Neuronal stem cell (in vitro differentiated cells): ENCODE results near the gene KIF12.

Experiments used
- DNase-seq: peaks from one replicate; pipeline ENCODE4 v3.0.0-alpha.2; 2013; ENCODE audit warnings: low spot score
- H2AFZ ChIP-seq: one replicate; pipeline ENCODE4 v1.6.1; 2013; ENCODE audit warnings: mild to moderate bottlenecking, low read length, inconsistent platforms
- H2AK5ac ChIP-seq: 2 replicates; pipeline ENCODE4 v1.6.1; 2013; ENCODE audit warnings: low read depth, mild to moderate bottlenecking, inconsistent platforms, low read length, moderate library complexity, mixed read lengths
- H2BK120ac ChIP-seq: 2 replicates; pipeline ENCODE4 v1.6.1; 2013; ENCODE audit warnings: low read depth, mild to moderate bottlenecking, inconsistent platforms, low read length, moderate library complexity, mixed read lengths
- H2BK12ac ChIP-seq: one replicate; pipeline ENCODE4 v1.6.1; 2013; ENCODE audit warnings: low read length, inconsistent platforms
- H2BK15ac ChIP-seq: 2 replicates; pipeline ENCODE4 v1.6.1; 2013; ENCODE audit warnings: mild to moderate bottlenecking, low read length, inconsistent platforms, mixed read lengths
- H2BK5ac ChIP-seq: one replicate; pipeline ENCODE4 v1.6.1; 2013; ENCODE audit warnings: inconsistent platforms, mild to moderate bottlenecking, low read length, moderate library complexity
- H3K14ac ChIP-seq: one replicate; pipeline ENCODE4 v1.6.1; 2013; ENCODE audit warnings: low read length, inconsistent platforms
- H3K18ac ChIP-seq: 2 replicates; pipeline ENCODE4 v1.6.1; 2013; ENCODE audit warnings: low read length, inconsistent platforms
- H3K23ac ChIP-seq: 2 replicates; pipeline ENCODE4 v1.6.1; 2013; ENCODE audit warnings: low read depth, mild to moderate bottlenecking, mixed read lengths, low read length, inconsistent platforms; ENCODE audit not compliant: poor library complexity
- H3K27ac ChIP-seq: replicated peaks from 3 replicates; pipeline ENCODE4 v1.5.1; 2013; ENCODE audit warnings: low read length, inconsistent platforms
- H3K27me3 ChIP-seq, 3 experiments: 2 replicates each; pipeline ENCODE4 v1.6.1; 2013; ENCODE audit warnings: low read length in 3 of 3, mild to moderate bottlenecking in 2 of 3, inconsistent platforms in 1 of 3, low read depth in 1 of 3, mixed read lengths in 1 of 3, moderate library complexity in 1 of 3; ENCODE audit not compliant: control insufficient read depth in 3 of 3, insufficient read depth in 3 of 3
- H3K36me3 ChIP-seq, 2 donors: replicated peaks in 1 of 2; 2 replicates each; pipeline ENCODE4 v1.6.1; 2013; ENCODE audit warnings: low read length in 2 of 2; ENCODE audit not compliant: control insufficient read depth in 2 of 2, insufficient read depth in 2 of 2
- H3K4ac ChIP-seq: 2 replicates; pipeline ENCODE4 v1.6.1; 2013; ENCODE audit warnings: inconsistent platforms, mild to moderate bottlenecking, low read length, moderate library complexity
- H3K4me1 ChIP-seq, 2 donors: 1 replicate in 1 of 2; 2 replicates in 1 of 2; pipeline ENCODE4 v1.6.1; 2013; ENCODE audit warnings: low read length in 2 of 2, low read depth in 1 of 2; ENCODE audit not compliant: control insufficient read depth in 2 of 2, insufficient read depth in 1 of 2
- H3K4me2 ChIP-seq: one replicate; pipeline ENCODE4 v1.6.1; 2013; ENCODE audit warnings: mild to moderate bottlenecking, low read length, inconsistent platforms; ENCODE audit not compliant: insufficient read depth, poor library complexity, severe bottlenecking
- H3K4me3 ChIP-seq, 2 donors: 2 replicates each; pipeline ENCODE4 v1.5.1; 2013; ENCODE audit warnings: low read length in 2 of 2, mild to moderate bottlenecking in 2 of 2, inconsistent platforms in 1 of 2, moderate library complexity in 1 of 2
- H3K79me1 ChIP-seq: one replicate; pipeline ENCODE4 v1.6.1; 2013; ENCODE audit warnings: low read depth, mild to moderate bottlenecking, inconsistent platforms, low read length, moderate library complexity
- H3K9ac ChIP-seq: one replicate; pipeline ENCODE4 v1.6.1; 2013; ENCODE audit warnings: mild to moderate bottlenecking, low read depth, low read length, inconsistent platforms; ENCODE audit not compliant: poor library complexity
- H3K9me3 ChIP-seq, 2 donors: replicated peaks in 1 of 2; 2 replicates each; pipeline versions ENCODE3 to v1.6.1; 2013; ENCODE audit warnings: low read length in 2 of 2, mild to moderate bottlenecking in 2 of 2, inconsistent platforms in 1 of 2, low read depth in 1 of 2, mixed read lengths in 1 of 2, moderate library complexity in 1 of 2; ENCODE audit not compliant: control insufficient read depth in 2 of 2, insufficient read depth in 1 of 2
- H4K8ac ChIP-seq: one replicate; pipeline ENCODE4 v1.6.1; 2013; ENCODE audit warnings: low read depth, mild to moderate bottlenecking, inconsistent platforms, low read length, moderate library complexity
- H4K91ac ChIP-seq: one replicate; pipeline ENCODE4 v1.6.1; 2013; ENCODE audit warnings: low read length, low read depth, mild to moderate bottlenecking, inconsistent platforms; ENCODE audit not compliant: poor library complexity
- WGBS, 2 donors: extraction: QIAGEN DNeasy Blood & Tissue Kit; methylation state at CpG; one replicate each; pipeline ENCODE4 v1.1.7; 2013; ENCODE audit warnings: missing lambda C conversion rate in 2 of 2, mixed read lengths in 1 of 2; ENCODE audit not compliant: insufficient read length in 2 of 2, insufficient replicate concordance in 1 of 2; ENCODE audit errors: extremely low coverage in 2 of 2; 5-methylcytosine and 5-hydroxymethylcytosine counted together

Gene KIF12

GRCh38 chr9:114089206-114089840 lies 9.8 kb downstream of the KIF12 start:
- Histone ChIP-seq H3K14ac (peak overlapping the region; percentile 91), H3K18ac (peak overlapping the region; percentile 15), H2BK15ac (no peak overlapping the region), H2BK12ac (no peak overlapping the region), H2BK120ac (peak overlapping the region; percentile 21), H3K9ac (no peak overlapping the region), H3K4me1 (no peaks in the 10 kb centered on the region), H2AFZ (no peak overlapping the region), H3K4me2 (no peak overlapping the region), H3K4ac (no peak overlapping the region), H3K27me3 (peaks cover 0 to 41% (median 0%) of the 10 kb centered on the region in 3 experiments), H4K91ac (no peak overlapping the region), H3K9me3 (no peaks in the 10 kb centered on the region), H3K27ac (no peak overlapping the region), H2BK5ac (peak overlapping the region; percentile 19), H2AK5ac (peak overlapping the region; percentile 51), H3K23ac (no peak overlapping the region), H4K8ac (no peak overlapping the region), H3K36me3 (no peaks in the 10 kb centered on the region), H3K4me3 (no peak overlapping the region), H3K79me1 (no peaks in the 10 kb centered on the region)
- no CpG with 5 or more reads among the region's 4 CpGs for WGBS, 2 donors
- no peak for DNase-seq

- no peaks in the 10 kb centered on the region for H3K79me1 ChIP-seq
- no peak overlapping the region for H3K4me2 ChIP-seq
- no peak overlapping the region for H2AK5ac ChIP-seq
- peak overlapping the region; percentile 39 for H3K14ac ChIP-seq
- H3K36me3 ChIP-seq: no peaks in the 10 kb centered on the region
- H3K23ac ChIP-seq: no peak overlapping the region
- no CpG with 5 or more reads among the region's 7 CpGs for WGBS, 2 donors
- no peak overlapping the region for H4K91ac ChIP-seq
- no peak overlapping the region for H2BK120ac ChIP-seq
- no peak overlapping the region for H3K18ac ChIP-seq
- no peak overlapping the region for H4K8ac ChIP-seq
- H3K27ac ChIP-seq: no peak overlapping the region
- peaks cover 0 to 44% (median 0%) of the 10 kb centered on the region in 3 experiments for H3K27me3 ChIP-seq
- peak overlapping the region; percentile 19 for H2BK5ac ChIP-seq
- H3K9ac ChIP-seq: no peak overlapping the region
- no peak overlapping the region for H3K4me3 ChIP-seq
- H2BK12ac ChIP-seq: no peak overlapping the region
- H2AFZ ChIP-seq: no peak overlapping the region
- H2BK15ac ChIP-seq: no peak overlapping the region
- DNase-seq: no peak
- H3K4me1 ChIP-seq: no peaks in the 10 kb centered on the region
- H3K4ac ChIP-seq: no peak overlapping the region
- no peaks in the 10 kb centered on the region for H3K9me3 ChIP-seq
These were observed 10.4 kb downstream of the KIF12 start for GRCh38 chr9:114088571-114089170.

GRCh38 chr9:114087721-114088120 lies 11.4 kb downstream of the KIF12 start:
- Histone ChIP-seq H3K27me3 (peaks cover 0 to 37% (median 0%) of the 10 kb centered on the region in 3 experiments), H3K18ac (no peak overlapping the region), H3K4me1 (peaks cover 0 to under 1% of the 10 kb centered on the region in 2 donors), H2AFZ (no peak overlapping the region), H3K9ac (no peak overlapping the region), H2BK5ac (no peak overlapping the region), H2AK5ac (no peak overlapping the region), H3K9me3 (no peaks in the 10 kb centered on the region), H4K91ac (no peak overlapping the region), H4K8ac (no peak overlapping the region), H2BK12ac (no peak overlapping the region), H3K4me3 (no peak overlapping the region), H3K4me2 (no peak overlapping the region), H2BK15ac (no peak overlapping the region), H3K4ac (no peak overlapping the region), H2BK120ac (no peak overlapping the region), H3K27ac (no peak overlapping the region), H3K14ac (no peak overlapping the region), H3K79me1 (no peaks in the 10 kb centered on the region), H3K23ac (no peak overlapping the region), H3K36me3 (no peaks in the 10 kb centered on the region)
- DNase-seq: no peak
- WGBS, 2 donors: no CpG with 5 or more reads among the region's 7 CpGs

GRCh38 chr9:114086607-114087006 lies 12.5 kb downstream of the KIF12 start:
- H2AK5ac ChIP-seq: no peak overlapping the region
- no peak overlapping the region for H3K4me3 ChIP-seq
- H3K23ac ChIP-seq: no peak overlapping the region
- H3K27me3 ChIP-seq: peaks cover 0 to 36% (median 0%) of the 10 kb centered on the region in 3 experiments
- no peak overlapping the region for H2BK5ac ChIP-seq
- H3K27ac ChIP-seq: no peak overlapping the region
- H3K79me1 ChIP-seq: no peaks in the 10 kb centered on the region
- H2BK12ac ChIP-seq: no peak overlapping the region
- peaks cover 0 to 2% of the 10 kb centered on the region in 2 donors for H3K4me1 ChIP-seq
- no peak overlapping the region for H2BK15ac ChIP-seq
- H3K14ac ChIP-seq: no peak overlapping the region
- H3K4ac ChIP-seq: no peak overlapping the region
- H3K18ac ChIP-seq: no peak overlapping the region
- no peak overlapping the region for H3K9ac ChIP-seq
- no peak overlapping the region for H4K91ac ChIP-seq
- no peak for DNase-seq
- no CpG with 5 or more reads among the region's 4 CpGs for WGBS, 2 donors
- H2BK120ac ChIP-seq: no peak overlapping the region
- H4K8ac ChIP-seq: no peak overlapping the region
- H3K36me3 ChIP-seq: no peaks in the 10 kb centered on the region
- no peak overlapping the region for H3K4me2 ChIP-seq
- no peaks in the 10 kb centered on the region for H3K9me3 ChIP-seq
- no peak overlapping the region for H2AFZ ChIP-seq
